Neuronal stem cell (in vitro differentiated cells): ENCODE data around the gene DCLK2.
A peak's percentile ranks its signal among the peaks of the same experiment; 100 is the strongest.

ENCODE experiments used
- DNase-seq: peaks from one replicate; pipeline ENCODE4 v3.0.0-alpha.2; 2013; ENCODE audit warnings: low spot score
- H2AFZ ChIP-seq: one replicate; pipeline ENCODE4 v1.6.1; 2013; ENCODE audit warnings: mild to moderate bottlenecking, low read length, inconsistent platforms
- H2AK5ac ChIP-seq: 2 replicates; pipeline ENCODE4 v1.6.1; 2013; ENCODE audit warnings: low read depth, mild to moderate bottlenecking, inconsistent platforms, low read length, moderate library complexity, mixed read lengths
- H2BK120ac ChIP-seq: 2 replicates; pipeline ENCODE4 v1.6.1; 2013; ENCODE audit warnings: low read depth, mild to moderate bottlenecking, inconsistent platforms, low read length, moderate library complexity, mixed read lengths
- H2BK12ac ChIP-seq: one replicate; pipeline ENCODE4 v1.6.1; 2013; ENCODE audit warnings: low read length, inconsistent platforms
- H2BK15ac ChIP-seq: 2 replicates; pipeline ENCODE4 v1.6.1; 2013; ENCODE audit warnings: mild to moderate bottlenecking, low read length, inconsistent platforms, mixed read lengths
- H2BK5ac ChIP-seq: one replicate; pipeline ENCODE4 v1.6.1; 2013; ENCODE audit warnings: inconsistent platforms, mild to moderate bottlenecking, low read length, moderate library complexity
- H3K14ac ChIP-seq: one replicate; pipeline ENCODE4 v1.6.1; 2013; ENCODE audit warnings: low read length, inconsistent platforms
- H3K18ac ChIP-seq: 2 replicates; pipeline ENCODE4 v1.6.1; 2013; ENCODE audit warnings: low read length, inconsistent platforms
- H3K23ac ChIP-seq: 2 replicates; pipeline ENCODE4 v1.6.1; 2013; ENCODE audit warnings: low read depth, mild to moderate bottlenecking, mixed read lengths, low read length, inconsistent platforms; ENCODE audit not compliant: poor library complexity
- H3K27ac ChIP-seq: replicated peaks from 3 replicates; pipeline ENCODE4 v1.5.1; 2013; ENCODE audit warnings: low read length, inconsistent platforms
- H3K27me3 ChIP-seq, 3 experiments: 2 replicates each; pipeline ENCODE4 v1.6.1; 2013; ENCODE audit warnings: low read length in 3 of 3, mild to moderate bottlenecking in 2 of 3, inconsistent platforms in 1 of 3, low read depth in 1 of 3, mixed read lengths in 1 of 3, moderate library complexity in 1 of 3; ENCODE audit not compliant: control insufficient read depth in 3 of 3, insufficient read depth in 3 of 3
- H3K36me3 ChIP-seq, 2 donors: replicated peaks in 1 of 2; 2 replicates each; pipeline ENCODE4 v1.6.1; 2013; ENCODE audit warnings: low read length in 2 of 2; ENCODE audit not compliant: control insufficient read depth in 2 of 2, insufficient read depth in 2 of 2
- H3K4ac ChIP-seq: 2 replicates; pipeline ENCODE4 v1.6.1; 2013; ENCODE audit warnings: inconsistent platforms, mild to moderate bottlenecking, low read length, moderate library complexity
- H3K4me1 ChIP-seq, 2 donors: 1 replicate in 1 of 2; 2 replicates in 1 of 2; pipeline ENCODE4 v1.6.1; 2013; ENCODE audit warnings: low read length in 2 of 2, low read depth in 1 of 2; ENCODE audit not compliant: control insufficient read depth in 2 of 2, insufficient read depth in 1 of 2
- H3K4me2 ChIP-seq: one replicate; pipeline ENCODE4 v1.6.1; 2013; ENCODE audit warnings: mild to moderate bottlenecking, low read length, inconsistent platforms; ENCODE audit not compliant: insufficient read depth, poor library complexity, severe bottlenecking
- H3K4me3 ChIP-seq, 2 donors: 2 replicates each; pipeline ENCODE4 v1.5.1; 2013; ENCODE audit warnings: low read length in 2 of 2, mild to moderate bottlenecking in 2 of 2, inconsistent platforms in 1 of 2, moderate library complexity in 1 of 2
- H3K79me1 ChIP-seq: one replicate; pipeline ENCODE4 v1.6.1; 2013; ENCODE audit warnings: low read depth, mild to moderate bottlenecking, inconsistent platforms, low read length, moderate library complexity
- H3K9ac ChIP-seq: one replicate; pipeline ENCODE4 v1.6.1; 2013; ENCODE audit warnings: mild to moderate bottlenecking, low read depth, low read length, inconsistent platforms; ENCODE audit not compliant: poor library complexity
- H3K9me3 ChIP-seq, 2 donors: replicated peaks in 1 of 2; 2 replicates each; pipeline versions ENCODE3 to v1.6.1; 2013; ENCODE audit warnings: low read length in 2 of 2, mild to moderate bottlenecking in 2 of 2, inconsistent platforms in 1 of 2, low read depth in 1 of 2, mixed read lengths in 1 of 2, moderate library complexity in 1 of 2; ENCODE audit not compliant: control insufficient read depth in 2 of 2, insufficient read depth in 1 of 2
- H4K8ac ChIP-seq: one replicate; pipeline ENCODE4 v1.6.1; 2013; ENCODE audit warnings: low read depth, mild to moderate bottlenecking, inconsistent platforms, low read length, moderate library complexity
- H4K91ac ChIP-seq: one replicate; pipeline ENCODE4 v1.6.1; 2013; ENCODE audit warnings: low read length, low read depth, mild to moderate bottlenecking, inconsistent platforms; ENCODE audit not compliant: poor library complexity
- WGBS, 2 donors: extraction: QIAGEN DNeasy Blood & Tissue Kit; methylation state at CpG; one replicate each; pipeline ENCODE4 v1.1.7; 2013; ENCODE audit warnings: missing lambda C conversion rate in 2 of 2, mixed read lengths in 1 of 2; ENCODE audit not compliant: insufficient read length in 2 of 2, insufficient replicate concordance in 1 of 2; ENCODE audit errors: extremely low coverage in 2 of 2; 5-methylcytosine and 5-hydroxymethylcytosine counted together

Gene DCLK2

GRCh38 chr4:150217192-150217591 is 138.9 kb downstream of the DCLK2 start:
- Histone ChIP-seq H3K9me3 (no peaks in the 10 kb centered on the region), H3K36me3 (peaks cover 0 to 7% of the 10 kb centered on the region in 2 donors), H3K14ac (no peak overlapping the region), H3K18ac (no peak overlapping the region), H2AK5ac (no peak overlapping the region), H4K91ac (no peak overlapping the region), H4K8ac (no peak overlapping the region), H2AFZ (peak overlapping the region; percentile 36), H2BK120ac (no peak overlapping the region), H3K27me3 (no peaks in the 10 kb centered on the region), H3K4ac (no peak overlapping the region), H3K4me2 (no peak overlapping the region), H3K23ac (no peak overlapping the region), H2BK12ac (no peak overlapping the region), H2BK15ac (no peak overlapping the region), H3K4me3 (no peak overlapping the region), H3K9ac (no peak overlapping the region), H3K79me1 (no peaks in the 10 kb centered on the region), H3K4me1 (peaks cover 6 to 17% of the 10 kb centered on the region in 2 donors), H2BK5ac (no peak overlapping the region), H3K27ac (no peak overlapping the region)
- peak; percentile 23 for DNase-seq
- no CpG with 5 or more reads among the region's 3 CpGs for WGBS, 2 donors

- Histone ChIP-seq H3K23ac (no peak overlapping the region), H3K4me2 (no peak overlapping the region), H3K18ac (no peak overlapping the region), H3K27ac (no peak overlapping the region), H2BK5ac (no peak overlapping the region), H2AK5ac (no peak overlapping the region), H3K4ac (no peak overlapping the region), H4K91ac (no peak overlapping the region), H2BK15ac (no peak overlapping the region), H2BK12ac (no peak overlapping the region), H3K4me1 (peaks cover 6 to 17% of the 10 kb centered on the region in 2 donors), H3K27me3 (no peaks in the 10 kb centered on the region), H3K79me1 (no peaks in the 10 kb centered on the region), H2AFZ (no peak overlapping the region), H3K36me3 (peaks cover 0 to 12% of the 10 kb centered on the region in 2 donors), H4K8ac (no peak overlapping the region), H2BK120ac (no peak overlapping the region), H3K4me3 (no peak overlapping the region), H3K14ac (no peak overlapping the region), H3K9ac (no peak overlapping the region), H3K9me3 (no peaks in the 10 kb centered on the region)
- no peak for DNase-seq
- no CpG with 5 or more reads among the region's 8 CpGs for WGBS, 2 donors
These were observed 139.6 kb downstream of the DCLK2 start for GRCh38 chr4:150217808-150218207.

GRCh38 chr4:150218447-150218846 is 140.2 kb downstream of the DCLK2 start:
- Histone ChIP-seq H3K27ac (no peak overlapping the region), H2BK12ac (no peak overlapping the region), H3K4me3 (no peak overlapping the region), H4K8ac (no peak overlapping the region), H3K9me3 (no peaks in the 10 kb centered on the region), H2BK120ac (no peak overlapping the region), H3K27me3 (no peaks in the 10 kb centered on the region), H2BK5ac (no peak overlapping the region), H3K4me1 (peaks cover 6 to 17% of the 10 kb centered on the region in 2 donors), H3K23ac (no peak overlapping the region), H3K4me2 (no peak overlapping the region), H4K91ac (no peak overlapping the region), H2BK15ac (no peak overlapping the region), H2AFZ (no peak overlapping the region), H3K14ac (no peak overlapping the region), H3K36me3 (peaks cover 0 to 17% of the 10 kb centered on the region in 2 donors), H2AK5ac (no peak overlapping the region), H3K79me1 (no peaks in the 10 kb centered on the region), H3K18ac (no peak overlapping the region), H3K4ac (no peak overlapping the region), H3K9ac (no peak overlapping the region)
- DNase-seq = no peak
- no CpG with 5 or more reads among the region's 2 CpGs for WGBS, 2 donors

- Histone ChIP-seq H2BK12ac (no peak overlapping the region), H3K36me3 (peaks cover 0 to 26% of the 10 kb centered on the region in 2 donors), H4K91ac (no peak overlapping the region), H2BK120ac (no peak overlapping the region), H3K18ac (no peak overlapping the region), H4K8ac (no peak overlapping the region), H3K9ac (no peak overlapping the region), H2BK5ac (no peak overlapping the region), H3K4me1 (peaks cover 8 to 17% of the 10 kb centered on the region in 2 donors), H3K79me1 (no peaks in the 10 kb centered on the region), H3K27me3 (no peaks in the 10 kb centered on the region), H2BK15ac (no peak overlapping the region), H3K14ac (no peak overlapping the region), H3K27ac (no peak overlapping the region), H3K9me3 (no peaks in the 10 kb centered on the region), H3K4ac (no peak overlapping the region), H3K4me2 (no peak overlapping the region), H3K4me3 (no peak overlapping the region), H2AK5ac (no peak overlapping the region), H2AFZ (no peak overlapping the region), H3K23ac (no peak overlapping the region)
- WGBS, 2 donors = no CpG with 5 or more reads among the region's 4 CpGs
- DNase-seq = no peak
These were observed 141.6 kb downstream of the DCLK2 start for GRCh38 chr4:150219841-150220240.
